Measurements from ENCODE around the gene NATD1.
"Not testable (repeated sequence)": the region's sequence is repeated elsewhere in the genome, so short reads cannot be mapped to it uniquely, and the experiment has no call there.

NATD1 gene

DNA sequence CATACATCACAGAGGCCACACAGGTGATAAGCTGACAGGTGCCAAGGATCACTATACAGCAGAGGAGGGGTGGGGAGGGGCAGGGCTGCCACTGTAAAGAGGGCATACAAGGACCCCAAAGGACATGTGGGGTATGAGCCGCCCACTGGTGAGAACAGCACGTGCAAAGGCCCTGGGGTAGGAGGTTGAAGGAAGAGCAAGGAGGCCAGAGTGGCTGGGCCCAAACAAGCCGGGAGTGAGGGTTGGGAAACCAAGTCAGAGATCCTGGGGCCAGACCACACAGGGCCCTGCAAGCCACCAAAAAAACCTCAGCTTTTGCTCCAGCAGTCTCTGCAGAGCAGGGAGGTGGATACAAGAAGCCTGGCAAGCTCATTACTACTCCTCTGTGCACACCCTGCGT is 6.5 kb downstream of the NATD1 start:
- DNase-seq (ENCODE audit: low read depth): no peak

DNA sequence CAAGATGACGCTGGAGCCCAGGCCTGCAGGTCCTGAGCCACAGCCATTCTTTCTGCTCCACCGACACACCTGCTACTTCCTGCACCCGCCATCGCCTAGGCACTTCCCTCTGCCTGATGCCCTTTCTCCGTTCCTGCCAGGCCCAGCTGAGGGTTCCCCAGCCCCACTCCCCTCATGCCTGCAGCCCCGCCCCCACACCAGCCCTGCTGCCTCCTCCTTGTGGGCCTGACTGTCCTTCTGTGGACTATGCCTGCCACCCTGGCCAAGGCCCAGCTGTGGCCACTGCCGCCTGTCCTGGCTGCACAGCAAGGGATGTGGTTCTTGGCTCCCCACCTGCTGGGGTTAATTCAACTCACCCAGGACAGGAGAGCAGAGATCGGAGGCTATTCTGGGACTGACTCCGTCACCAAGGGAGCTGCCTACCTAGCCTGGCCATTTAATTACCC is 7.5 kb downstream of the NATD1 start:
- no peak for DNase-seq (ENCODE audit: low read depth)

DNA sequence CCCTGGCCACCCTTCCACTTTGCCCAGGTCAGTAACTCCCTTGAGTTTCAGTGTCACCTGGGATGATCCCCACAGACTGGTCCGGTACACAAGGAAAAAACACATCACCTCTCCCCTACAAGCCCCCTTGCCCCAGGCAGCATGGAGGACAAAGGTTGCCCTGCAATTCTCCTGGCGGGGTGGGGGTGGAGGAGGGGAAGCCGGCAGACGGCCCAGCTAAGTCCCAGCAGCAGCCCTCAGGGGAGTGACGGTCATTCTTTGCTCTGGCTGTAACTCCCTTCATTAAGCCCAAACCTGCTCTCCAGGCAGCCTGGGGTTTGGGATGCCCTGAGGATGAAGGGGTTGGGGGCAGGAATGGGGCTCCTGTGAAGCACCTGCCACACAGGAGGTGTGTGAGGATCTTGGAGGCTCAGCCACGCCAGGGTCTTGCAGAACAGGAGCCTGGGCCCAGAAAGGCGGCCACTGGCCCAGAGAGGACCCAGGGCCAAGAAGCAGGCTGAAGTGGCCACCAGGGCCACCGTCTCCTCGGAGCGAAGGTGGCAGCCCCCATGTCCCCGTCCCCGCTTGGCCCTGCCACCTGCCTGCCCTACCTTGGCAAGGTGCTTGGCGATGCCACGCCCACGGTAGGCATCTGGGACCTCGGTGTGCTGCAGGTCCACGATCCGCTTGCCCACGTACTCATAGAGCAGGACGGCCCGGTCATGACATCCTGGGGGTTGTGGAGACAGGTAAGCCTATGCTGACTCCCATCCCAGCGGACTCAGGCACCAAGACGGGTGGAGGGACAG is 9.5 kb downstream of the NATD1 start:
- no peak for DNase-seq (ENCODE audit: low read depth)

DNA sequence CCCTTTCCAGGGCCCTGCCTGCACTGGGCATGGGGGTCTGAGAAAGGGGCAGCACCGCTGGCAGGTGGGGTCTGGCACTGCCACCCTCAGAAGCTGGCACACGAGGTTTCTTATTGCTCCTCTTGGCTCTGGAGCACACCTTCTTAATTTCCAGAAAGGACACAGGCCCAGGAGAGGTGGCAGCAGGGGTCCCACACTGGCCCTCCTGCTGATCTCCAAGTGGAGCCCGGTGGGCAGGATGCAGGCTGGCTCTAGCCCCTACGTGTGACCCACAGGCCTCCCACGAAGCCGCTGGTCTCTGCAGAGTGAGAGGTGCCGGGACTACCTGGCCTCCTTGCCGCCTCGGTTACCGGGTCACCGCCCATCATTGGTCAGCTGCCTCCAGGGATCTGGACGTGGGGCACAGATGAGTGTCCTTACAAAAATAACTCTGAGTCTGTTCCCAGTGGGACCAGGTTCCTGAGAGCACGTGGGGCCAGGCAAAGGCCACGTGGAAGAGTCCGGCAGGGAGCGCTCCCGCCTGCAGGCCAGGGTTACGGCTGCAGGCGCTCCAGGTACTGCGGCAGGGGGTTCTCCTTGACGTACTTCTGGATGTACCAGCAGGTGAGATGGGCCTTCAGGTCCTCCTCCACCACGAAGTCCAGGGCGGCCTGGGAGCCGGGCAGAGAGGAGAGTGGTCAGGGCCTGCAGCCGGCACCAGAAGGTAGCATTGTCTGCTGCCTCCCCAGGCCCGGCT is 10.3 kb downstream of the NATD1 start:
- DNase-seq (ENCODE audit: low read depth): no peak

DNA sequence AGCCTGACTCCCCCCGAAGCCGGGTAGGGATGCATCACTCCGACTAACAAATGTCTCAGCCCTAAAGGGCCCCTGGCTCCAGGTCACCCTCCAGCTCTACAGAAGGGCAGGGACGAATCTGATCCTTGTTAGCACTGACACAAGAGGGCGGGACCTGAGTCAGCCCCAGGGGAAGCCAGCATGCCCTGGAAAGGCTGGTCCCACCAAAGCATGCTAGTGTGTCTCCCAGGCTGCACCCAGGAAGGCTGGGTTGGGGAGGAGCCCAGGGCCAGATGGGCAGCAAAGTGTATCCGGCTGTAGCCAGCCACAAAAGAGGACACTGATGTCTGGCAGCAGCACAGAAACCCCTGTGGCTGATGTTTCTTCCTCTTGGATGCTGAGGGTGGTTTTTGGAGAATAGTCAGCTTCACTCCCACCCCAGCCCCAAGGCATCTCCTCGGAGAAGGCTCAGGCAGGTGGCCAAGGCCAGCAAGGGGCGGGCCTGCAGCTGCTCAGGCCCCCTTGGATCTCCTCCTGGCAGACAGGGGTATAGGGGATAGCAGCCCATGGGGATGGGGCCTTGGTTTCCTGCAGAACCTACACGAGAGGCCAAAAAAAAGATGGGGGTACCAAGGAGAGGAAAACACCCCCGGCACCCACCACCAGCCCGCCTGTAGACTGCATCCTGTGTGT is 11.0 kb downstream of the NATD1 start:
- DNase-seq (ENCODE audit: low read depth): no peak

DNA sequence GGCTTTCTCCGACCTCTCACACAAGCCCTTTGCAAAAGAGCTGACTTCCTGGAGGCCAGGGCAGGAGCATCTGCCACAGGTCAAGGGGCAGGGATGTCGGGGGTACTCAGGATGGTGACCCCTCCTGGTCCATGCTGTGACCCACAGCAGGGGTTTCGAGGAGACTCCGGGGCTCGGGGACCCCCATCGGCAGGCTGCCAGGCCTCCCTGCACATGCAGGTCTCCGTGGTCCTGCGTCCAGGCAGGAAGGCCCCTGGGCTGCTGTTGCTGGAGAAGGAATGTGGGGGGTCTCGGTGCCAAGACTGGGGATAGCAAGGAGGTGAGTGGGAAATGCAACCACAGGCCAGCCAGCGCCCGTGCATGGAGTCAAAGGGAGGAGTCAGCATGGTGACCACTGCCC is 11.6 kb downstream of the NATD1 start:
- DNase-seq (ENCODE audit: low read depth): no peak

DNA sequence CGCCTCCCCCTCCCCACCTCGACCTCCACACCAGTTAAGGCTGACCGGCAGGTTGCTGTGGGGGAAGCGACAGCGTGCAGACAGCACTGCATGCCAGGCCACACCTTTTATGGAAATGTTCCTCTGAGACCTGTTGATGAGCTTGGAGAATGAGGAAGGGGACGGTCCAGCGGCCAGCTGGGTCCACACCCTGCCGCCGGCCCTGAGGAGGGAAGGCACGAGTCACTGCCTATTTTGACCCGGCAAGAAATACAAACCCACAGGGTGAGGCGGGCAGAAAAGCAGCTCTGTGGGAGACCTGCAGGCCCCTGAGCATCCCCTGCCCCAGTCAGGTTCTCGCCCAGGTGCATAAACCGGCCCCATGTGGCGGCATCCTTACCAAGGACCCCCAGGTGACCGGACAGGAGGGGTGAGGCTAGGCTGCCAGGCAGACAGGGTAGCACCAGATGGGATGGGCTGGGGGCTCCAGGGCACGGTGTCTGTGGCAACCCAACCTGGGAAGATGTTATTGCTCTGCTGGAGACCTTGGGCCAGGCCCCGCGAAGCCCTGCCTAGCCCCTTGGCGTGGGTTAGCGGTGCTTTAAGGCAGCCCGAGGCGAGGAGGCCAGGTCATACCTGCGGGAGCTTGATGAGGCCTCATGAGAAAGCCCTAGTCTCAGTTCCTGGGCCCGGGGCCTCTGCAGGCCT is 12.7 kb downstream of the NATD1 start:
- DNase-seq (ENCODE audit: low read depth): no peak

DNA sequence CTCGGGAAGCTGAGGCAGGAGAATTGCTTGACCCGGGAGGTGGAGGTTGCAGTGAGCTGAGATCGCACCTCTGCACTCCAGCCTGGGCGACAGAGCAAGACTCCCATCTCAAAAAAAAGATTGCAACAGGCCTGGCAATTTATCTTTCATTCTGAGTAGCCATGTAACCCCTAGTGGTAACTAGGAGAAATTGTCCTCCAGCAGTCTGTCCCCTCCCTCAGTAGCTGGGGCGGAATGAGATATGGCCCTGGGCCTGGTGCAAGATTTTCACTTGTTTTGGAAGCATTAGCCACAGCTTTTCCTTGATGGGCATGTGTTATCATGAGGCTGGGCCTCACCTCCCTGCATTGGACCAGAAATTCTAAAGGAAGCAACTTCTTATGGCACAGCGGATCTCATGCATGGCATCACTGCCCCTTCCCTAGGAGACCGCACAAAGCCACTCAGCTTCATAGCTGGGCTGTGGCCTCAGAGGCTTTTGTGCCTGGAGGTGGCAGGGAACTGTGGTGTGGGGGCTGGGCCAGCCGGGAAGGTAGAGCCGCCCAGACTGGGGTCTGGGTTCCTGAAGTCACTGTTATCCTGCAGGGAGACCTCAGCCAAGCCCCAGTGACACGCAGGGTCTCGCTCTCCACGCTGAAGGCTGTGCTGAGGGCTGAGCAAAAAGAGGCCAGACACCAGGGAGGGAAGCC is 13.4 kb downstream of the NATD1 start:
- no peak for DNase-seq (ENCODE audit: low read depth)

DNA sequence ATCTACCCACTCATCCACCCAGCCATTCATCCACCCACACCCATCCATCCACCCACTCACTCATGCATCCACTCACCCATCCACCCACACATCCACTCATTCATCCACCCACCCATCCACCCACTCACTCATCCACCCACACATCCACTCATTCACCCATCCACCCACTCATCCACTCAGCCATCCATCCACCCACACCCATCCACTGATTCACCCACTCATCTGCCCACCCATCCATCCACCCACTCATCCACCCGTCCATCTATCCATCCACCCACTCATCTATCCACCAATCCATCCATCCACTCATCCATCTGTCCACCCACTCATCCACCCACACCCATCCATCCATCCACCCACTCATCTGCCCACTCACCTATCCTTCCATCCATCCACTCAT is 17.3 kb downstream of the NATD1 start:
- no peak for DNase-seq (ENCODE audit: low read depth)

DNA sequence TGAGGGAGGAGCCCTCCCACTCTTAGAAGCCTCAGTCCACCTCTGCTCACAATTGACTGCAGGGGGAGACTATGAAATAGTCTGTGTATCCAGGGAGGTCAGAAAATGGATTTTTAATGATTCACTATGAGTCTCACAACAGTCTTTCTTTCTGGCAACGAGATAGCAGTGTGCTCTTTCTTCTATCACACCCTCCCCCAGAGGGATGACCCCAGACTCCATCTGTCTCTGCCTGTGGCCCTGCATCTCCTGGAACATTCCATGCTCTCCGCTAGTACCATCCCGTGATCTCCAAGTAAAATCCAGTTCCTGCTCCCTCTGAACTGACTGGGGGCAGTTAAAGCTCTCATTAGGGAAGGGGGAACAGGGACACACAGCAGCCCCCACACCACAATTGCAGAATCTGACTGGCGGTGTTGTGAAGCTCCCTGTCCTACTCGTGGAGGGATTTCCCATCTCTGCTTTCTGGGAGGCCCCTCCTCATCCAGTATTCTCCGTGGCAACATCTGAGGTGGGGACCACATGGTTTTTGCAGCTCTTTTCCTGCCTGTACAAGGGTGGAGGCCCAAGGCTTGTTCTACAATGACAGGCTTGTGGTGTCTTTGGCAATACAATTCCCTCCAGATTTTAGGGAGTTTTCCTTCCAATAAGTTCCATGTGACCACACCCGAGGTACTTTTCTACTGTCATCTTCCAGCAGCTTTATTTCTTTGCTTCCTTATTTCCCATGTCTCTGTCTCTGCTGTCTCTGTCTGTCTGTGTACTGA is 19.4 kb downstream of the NATD1 start:
- no peak for DNase-seq (ENCODE audit: low read depth)

DNA sequence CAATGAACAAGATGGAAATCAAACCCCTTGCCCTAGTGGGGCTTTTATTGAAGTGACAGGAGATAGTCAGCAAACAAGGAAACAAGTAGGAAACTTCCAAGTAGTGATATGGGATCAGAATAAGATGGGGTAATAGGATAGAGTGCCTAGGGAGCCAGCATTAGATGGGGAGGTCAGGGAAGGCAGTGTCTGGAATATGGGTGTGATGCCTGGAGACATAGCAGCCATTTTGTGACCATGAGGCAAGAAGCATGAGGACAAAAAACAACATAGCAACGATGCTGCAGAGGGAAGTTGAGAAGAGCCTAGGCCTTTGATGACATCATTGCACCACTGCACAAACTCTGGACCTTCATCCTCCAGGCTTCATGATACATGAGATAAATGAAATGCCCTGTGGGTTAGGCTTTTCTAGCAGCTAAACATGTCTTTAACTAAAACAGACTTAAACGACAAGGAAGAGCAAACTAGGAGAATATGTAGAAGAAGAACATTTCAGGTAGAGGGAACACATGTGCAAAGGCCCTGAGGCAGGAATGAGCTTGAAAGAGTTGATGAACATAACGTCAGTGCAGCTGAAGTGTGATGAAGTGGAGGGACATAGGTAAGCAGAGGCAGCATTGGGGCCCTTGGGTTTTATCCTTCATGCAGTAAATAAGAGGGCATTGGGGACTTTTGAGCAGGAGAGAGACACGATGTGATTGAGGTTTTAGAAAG is 21.0 kb downstream of the NATD1 start:
- no peak for DNase-seq (ENCODE audit: low read depth)

DNA sequence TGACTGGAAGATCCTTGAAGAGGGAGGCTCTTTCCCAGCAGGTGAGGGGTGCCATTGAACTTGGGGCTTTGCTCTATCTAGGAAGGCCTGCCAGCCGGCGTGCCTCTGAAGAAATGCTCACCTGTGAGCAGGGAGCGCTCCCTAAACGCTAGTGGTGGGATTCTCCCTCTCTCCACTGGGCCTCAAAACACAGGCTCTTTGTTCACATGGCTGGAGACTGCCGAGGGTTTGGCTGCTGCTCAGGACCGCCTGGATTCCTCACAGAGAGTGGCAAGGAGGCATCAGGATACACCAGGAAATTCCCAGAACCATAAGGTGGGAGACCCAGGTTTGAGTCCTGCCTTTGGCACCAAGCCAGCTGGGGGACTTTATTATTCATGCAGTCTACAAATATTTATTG is 21.7 kb downstream of the NATD1 start:
- no peak for DNase-seq (ENCODE audit: low read depth)

DNA sequence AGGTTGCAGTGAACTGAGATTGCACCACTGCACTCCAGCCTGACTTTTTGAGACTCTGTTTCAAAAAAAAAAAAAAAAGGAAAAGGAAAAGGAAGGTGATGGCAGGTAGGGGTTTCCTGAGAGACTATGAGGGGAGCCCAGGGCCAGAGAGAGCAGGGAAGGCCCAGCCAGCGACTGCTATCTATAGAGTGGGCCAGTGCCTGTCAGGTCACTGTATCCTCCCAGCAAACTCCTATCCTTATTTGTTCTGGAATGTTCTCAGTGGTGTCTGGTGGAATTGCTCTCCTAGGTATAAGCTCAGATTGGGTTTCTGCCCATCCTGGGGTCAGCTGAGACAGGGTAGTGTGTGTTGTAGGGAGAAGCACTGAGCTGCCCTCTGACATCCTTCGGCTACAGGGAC is 24.4 kb downstream of the NATD1 start:
- no peak for DNase-seq (ENCODE audit: low read depth)

DNA sequence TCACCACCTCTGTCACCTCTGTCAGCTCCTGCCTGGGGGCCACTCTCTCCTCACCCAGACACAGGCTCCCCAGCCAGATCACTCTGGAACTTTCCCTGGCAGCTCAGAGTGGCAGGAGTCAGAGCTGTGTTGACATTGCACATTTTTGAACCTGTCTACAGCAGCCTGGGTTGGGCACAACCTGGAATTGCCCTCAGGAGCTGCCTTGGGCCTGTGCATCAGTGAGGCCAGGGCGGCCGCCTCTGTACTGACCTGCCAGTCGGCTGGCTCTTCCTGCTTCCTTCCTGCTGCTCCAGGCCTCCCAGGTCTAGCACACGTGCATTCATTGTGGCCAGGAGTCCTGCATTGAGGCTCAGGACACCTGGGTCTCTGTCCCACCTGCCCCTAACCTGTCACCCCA is 25.1 kb downstream of the NATD1 start:
- DNase-seq (ENCODE audit: low read depth): no peak

DNA sequence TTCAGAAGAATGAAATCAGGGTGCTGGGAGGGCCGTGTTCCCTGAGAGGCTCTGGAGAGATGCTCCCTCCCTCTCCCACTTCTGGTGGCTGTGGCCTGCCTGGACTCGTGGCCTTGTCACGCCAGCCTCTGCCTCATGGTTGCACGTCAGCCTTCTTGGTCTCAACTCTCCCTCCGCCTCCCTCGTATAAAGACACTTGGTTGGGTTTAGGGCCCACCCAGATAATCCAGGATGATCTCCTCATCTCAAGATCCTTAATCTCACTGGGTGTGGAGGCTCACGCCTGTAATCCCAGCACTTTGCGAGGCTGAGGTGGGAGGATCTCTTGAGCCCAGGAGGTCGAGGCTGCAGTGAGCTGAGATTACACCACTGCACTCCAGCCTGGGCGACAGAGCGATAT is 25.9 kb downstream of the NATD1 start:
- DNase-seq (ENCODE audit: low read depth): not testable (repeated sequence)

DNA sequence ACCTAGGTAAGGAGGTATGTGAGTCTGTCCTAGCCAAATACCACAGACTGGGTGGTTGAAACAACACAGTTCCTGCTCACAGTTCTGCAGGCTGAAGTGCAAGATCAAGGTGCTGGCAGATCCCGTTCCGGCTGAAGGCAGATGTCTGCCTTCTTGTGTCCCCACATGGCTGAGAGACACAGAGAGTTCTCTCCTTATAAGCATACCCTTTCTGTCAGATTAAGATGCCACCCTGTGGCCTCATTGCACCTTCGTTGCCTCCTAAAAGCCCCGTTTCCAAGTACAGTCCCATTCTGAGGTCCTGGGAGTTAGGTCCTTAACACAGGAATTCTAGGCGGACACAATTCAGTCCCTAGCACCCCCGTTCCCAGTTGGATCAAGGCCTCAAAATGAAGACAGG is 30.1 kb downstream of the NATD1 start:
- no peak for DNase-seq (ENCODE audit: low read depth)

DNA sequence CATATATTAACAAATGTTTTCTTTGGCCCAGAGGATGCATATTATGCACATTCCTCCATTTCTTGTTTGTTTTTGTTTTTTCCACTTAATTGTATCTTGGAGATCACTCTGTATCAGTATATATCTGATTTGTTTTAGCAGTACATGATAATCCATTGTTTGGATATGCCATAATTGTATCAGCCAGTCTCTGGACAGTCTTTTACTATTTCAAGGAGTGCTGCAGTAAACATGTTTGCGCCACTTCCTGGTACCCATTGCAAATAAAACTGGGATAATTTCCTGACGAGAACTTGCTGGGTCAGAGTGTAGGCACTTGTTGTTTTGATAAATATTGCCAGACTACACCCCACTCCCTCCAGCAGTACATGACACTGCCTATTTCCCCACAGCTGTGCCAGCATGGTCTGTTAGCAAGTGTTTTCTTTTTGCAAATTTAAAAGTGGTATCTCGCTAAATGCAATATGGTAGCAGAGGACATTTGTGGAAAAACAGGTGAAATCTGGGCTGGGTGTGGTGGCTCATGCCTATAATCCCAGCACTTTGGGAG is 34.3 kb downstream of the NATD1 start:
- DNase-seq (ENCODE audit: low read depth): no peak

DNA sequence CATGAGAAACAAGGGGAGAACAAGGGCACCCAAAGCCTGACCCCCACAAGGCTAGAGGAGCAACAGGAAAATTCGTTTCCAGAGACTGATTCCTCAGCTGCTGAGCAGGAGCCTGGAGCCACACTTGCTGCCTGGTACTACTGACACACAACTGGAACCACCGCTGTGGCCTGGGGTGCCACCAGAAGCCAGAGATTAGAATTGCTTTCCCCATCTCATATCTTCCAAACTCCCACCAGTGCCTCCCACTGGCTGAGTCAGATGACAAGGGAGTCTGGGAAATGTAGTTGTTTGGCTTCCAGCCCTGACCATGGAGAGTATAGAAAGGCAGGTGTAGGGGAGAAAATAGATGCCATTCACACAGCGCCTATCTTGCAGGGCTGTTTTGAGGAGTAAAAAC is 35.1 kb downstream of the NATD1 start:
- DNase-seq (ENCODE audit: low read depth): no peak

DNA sequence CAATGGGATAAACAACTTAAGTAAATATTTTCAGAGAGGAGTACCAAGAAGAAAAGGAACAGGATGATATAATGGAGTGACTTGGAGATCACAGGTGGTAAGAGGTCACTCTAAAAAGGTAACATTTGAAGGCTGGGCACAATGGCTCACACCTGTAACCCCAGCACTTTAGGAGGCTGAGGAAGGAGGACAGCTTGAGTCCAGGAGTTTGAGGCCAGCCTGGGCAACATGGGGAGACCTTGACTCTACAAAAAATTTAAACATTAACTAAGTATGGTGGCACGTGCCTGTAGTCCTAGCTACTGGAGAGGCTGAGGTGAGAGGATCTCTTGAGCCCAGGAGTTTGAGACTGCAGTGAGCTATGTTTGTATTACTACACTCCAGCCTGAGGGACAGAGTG is 35.9 kb downstream of the NATD1 start:
- no peak for DNase-seq (ENCODE audit: low read depth)

DNA sequence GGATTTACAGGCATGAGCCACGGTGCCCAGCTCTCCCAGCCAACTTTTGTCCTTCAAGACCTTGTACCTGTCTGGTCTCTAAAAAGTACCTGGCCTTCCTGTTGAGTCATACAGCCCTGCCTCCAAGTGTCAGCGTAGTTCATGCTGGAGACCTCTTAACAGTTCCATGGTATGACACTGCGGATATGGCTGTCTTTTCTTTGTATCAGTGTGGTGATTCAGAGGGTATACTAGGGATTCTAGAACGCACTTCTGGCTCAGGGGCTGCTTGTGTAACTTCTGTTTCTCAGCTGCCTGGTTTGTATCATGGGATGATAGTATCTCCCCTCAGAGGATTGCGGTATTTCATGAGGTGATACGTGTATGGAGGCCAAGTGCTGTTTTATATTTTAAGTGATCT is 37.3 kb downstream of the NATD1 start:
- DNase-seq (ENCODE audit: low read depth): no peak
